GM19463 (cell line): Measurements from ENCODE around the gene SMIM14.
A peak's percentile ranks its signal among the peaks of the same experiment; 100 is the strongest.
"Not testable (repeated sequence)": the region's sequence is repeated elsewhere in the genome, so short reads cannot be mapped to it uniquely, and the experiment has no call there.

ENCODE experiments used
- ATAC-seq: cut with Tn5 transposase; IDR thresholded peaks from one replicate; pipeline ENCODE4 v1.9.1; 2021; ENCODE audit warnings: mild to moderate bottlenecking, moderate library complexity; ENCODE audit not compliant: unreplicated experiment

Gene SMIM14

DNA sequence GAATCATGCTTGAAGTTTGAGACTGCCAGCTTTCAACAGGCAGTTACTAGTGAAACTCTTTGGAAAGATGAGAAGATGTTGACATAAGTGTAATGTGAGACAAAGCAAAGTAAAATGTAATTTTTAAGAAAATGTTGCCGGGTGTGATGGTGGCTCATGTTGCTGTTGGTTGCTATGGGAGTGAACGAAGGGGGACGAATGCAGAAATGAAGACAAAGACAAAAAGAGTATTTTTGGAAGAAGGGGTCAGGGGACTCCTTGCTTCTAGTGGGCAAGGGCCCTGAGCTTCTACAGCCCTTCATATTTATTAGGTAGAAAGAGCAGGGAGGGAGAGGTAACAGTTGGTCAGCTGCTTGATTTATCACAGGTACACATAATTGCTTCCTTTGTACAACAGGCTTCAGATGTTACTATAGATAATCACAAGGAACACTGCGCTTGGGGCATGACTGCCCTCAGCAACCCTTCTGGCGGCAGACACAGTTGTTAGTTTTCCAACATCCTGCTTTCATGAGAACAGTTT is 99.5 kb downstream of the SMIM14 start:
- no peak for ATAC-seq

DNA sequence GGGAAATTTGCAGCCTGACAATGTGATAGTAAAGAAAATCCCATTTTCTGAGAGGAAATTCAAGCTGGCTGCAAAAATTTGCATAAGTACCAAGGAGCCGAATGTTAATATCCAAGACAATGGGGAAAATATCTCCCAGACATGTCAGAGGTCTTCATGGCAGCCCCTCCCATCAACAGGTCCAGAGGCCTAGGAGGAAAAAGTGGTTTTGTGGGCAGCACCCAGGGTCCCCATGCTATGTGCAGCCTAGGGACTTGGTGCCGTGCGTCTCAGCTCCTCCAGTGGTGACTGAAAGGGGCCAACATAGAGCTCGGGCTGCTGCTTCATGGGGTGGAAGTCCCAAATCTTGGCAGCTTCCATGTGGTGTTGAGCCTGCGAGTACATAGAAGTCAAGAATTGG is 105.1 kb downstream of the SMIM14 start:
- ATAC-seq: no peak

DNA sequence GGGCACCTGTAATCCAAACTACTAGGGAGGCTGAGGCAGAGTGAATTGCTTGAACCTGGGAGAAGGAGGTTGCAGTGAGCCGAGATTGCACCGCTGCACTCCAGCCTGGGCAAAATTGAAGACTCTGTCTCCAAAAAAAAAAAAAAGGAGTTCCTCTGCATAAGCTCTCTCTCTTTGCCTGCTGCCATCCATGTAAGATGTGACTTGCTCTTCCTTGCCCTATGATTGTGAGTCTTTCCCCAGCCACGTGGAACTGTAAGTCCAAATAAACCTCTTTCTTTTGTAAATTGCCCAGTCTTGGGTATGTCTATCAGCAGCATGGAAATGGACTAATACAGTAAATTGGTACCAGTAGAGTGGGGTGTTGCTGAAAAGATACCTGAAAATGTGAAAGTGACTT is 106.4 kb downstream of the SMIM14 start:
- ATAC-seq: not testable (repeated sequence)

DNA sequence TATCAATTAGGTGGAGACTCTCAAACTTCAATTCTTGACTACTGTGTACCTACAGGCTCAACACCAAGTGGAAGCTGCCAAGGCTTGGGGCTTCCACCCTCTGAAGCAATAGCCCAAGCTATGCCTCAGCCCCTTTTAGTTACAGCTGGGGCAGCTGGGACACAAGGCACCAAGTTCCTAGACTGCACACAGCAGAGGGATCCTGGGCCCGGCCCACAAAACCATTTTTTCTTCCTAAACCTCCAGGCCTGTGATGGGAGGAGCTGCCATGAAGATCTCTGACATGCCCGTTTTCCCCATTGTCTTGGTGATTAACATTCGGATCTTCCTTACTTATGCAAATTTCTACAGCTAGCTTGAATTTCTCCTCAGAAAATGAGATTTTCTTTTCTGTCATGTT is 108.0 kb downstream of the SMIM14 start:
- ATAC-seq: no peak

DNA sequence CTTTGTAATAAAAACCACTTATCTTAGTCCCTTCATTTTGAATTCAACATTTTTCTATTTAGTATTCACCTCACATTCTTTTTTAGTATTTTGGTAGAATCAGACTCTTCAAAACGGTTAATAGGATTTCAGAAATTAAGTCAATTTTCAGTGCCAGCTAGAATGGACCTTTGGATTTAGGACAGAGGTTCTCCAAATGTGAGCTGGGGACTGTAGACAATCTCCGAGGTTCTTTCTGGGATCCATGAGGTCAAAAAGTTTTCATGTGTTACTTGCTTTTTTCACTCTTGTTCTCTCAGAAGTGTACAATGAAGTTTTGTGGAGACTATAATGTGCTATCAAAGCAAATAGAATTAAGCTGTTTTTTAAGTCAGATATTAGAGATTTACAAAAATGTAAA is 109.1 kb downstream of the SMIM14 start:
- ATAC-seq: no peak

DNA sequence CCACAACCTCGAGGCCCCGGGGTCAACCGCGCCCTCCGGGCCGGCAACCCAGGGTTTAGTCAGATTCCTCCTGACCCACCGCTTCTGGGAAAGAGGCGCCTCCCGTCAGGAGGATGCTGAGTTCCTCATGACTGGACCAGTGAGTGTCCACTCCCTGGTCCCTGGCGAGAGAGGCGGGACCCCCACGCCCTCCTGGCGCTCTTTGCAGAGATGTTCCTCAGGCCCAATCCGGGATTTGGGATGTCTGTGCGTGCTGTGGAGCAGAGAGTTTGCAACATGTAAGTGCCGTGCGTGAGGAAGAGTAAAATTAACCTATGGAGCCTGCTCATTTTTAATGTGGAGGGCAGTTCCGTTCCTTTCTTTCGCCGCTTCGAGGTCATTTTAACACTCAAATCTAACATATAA is 110.6 kb downstream of the SMIM14 start:
- ATAC-seq: no peak

DNA sequence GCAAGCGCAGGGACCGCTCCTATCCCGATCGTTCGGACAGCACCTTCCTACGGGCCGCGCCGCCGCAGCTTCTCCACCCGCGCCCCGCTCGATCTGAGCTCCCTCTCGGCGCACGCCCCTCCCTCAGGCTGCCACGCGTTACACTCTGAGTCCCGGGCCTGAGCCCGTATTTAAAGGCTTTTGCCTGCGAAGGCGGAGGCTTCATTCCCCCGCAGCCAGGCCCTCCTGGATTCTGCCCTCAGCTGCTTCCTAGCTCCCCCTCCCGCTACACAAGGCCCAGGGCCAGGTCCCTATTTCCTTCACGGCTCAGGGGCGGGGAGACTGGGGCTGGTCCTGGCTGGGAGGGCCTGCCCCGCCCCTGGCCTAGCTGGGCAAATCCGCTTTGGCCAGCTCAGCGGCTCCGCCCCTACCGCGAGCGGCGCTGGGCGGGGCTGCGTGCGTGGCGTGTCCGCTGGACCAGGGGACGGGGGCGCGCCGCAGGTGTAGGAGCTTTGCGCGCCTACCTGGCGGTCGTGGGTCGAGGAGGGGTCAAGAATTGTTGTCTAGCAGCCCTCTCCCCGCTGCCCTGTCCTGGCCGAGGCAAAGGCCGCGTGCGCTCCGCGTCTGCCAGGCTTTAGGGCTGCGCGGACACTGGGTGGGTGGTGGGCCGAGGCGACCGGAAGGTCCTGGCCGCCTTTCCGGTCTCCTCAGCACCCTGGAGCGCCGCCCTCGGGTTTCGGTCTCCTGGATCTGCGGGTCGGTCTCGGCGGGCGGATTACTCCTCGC is 111.2 kb downstream of the SMIM14 start, which contains the start of gene UGDH:
TSS of gene UGDH (minus strand) at position 144 of the 765 bp plus-strand sequence. CDS start 5,927 bp downstream, outside the sequence.
- peak; percentile 97 for ATAC-seq

DNA sequence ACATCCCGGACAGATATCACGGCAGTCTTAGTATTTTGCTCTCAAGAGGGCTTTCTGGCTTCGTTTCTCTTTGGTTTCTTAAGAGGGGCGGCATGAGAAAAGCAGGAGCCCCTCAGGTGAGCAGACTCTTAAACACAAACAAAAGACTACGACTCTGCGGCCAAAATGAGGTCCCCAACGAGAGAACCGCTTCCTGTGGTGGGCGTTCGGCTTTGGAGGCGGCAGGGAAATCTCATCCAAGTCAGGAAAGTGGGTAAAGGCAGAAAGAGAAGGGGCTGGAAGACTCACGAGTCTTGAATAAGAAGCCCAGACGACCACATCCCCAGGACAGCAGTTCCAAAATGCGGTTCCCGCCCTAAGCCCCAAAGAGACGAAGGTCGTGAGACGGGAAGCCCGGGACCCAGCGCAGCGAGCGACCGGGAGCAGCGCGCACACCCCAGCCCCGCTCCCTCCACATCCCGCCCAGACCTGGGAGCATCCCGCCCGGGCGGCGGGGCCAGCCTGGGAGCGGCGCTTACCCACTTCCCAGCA is 111.8 kb downstream of the SMIM14 start:
- peak; percentile 12 for ATAC-seq

DNA sequence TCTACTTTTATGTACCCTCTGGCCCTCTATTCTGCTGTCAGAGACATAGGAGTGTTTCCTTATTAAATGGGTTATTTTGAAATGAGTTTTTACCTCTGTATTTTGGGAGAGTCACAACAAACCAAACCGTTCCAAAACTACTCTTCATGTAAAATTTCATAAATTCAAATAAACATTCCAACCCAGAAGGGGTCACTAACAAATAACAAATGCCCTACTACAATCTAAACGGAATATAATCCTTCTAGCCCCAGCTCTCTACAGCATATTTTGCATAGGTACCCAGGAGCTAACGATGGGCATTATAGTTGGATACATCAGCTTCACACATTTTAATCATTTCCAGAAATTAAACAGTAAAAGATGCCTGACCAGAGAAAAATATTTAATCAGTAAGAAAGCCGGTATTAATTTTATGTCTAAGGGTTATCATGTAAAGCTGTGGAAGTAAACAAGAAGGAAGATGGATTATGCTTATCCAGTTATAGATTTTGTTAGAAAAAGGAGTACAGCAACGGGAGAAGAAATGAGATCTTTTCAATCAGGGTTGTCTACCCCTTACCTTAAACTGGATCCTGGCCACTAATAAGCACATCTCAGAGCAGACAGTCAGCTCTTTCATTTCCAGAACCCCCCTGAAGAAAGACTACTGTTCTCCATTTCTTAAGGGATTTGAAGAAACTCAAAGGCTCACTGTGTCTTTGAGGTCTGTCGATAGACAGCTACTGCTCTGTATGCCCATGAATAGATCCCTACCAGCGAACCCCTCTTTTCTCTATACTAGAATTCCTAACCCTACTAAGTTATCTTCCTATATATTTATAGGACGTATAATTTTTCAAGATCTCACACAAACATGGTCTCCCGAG is 112.6 kb downstream of the SMIM14 start:
- ATAC-seq: no peak

DNA sequence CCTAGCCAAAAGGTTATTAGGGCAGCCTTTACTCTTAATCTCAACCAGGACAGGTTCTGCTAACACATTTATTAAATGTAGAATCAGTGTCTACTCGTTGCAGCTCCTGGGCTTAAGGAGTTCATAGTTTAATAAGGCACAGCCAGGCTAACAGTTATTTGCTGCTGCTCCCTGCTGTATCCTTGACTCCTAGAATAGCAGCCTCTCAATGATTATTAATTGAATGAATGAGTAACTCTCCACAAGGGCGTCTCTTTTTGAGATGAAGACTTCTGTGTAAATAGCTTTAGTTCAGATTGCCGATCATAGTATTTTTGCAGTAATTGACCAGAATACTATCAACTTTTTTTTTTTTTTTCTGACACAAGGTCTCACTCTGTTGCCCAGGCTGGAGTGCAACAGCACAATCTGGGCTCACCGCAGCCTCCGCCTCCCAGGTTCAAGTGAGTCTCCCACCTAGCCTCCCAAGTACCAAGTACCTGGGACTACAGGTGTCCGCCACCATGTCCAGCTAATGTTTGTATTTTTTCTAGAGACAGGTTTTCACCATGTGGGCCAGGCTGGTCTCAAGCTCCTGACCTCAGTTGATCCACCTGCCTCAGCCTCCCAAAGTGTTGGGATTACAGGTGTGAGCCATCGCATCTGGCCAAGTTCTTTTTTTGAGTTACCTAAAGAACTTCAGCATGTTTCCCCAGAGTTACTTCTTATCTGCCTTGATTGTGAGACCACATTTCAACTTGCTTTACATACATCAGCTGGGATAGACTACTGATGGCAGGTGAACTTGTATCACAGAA is 114.3 kb downstream of the SMIM14 start:
- ATAC-seq: no peak

DNA sequence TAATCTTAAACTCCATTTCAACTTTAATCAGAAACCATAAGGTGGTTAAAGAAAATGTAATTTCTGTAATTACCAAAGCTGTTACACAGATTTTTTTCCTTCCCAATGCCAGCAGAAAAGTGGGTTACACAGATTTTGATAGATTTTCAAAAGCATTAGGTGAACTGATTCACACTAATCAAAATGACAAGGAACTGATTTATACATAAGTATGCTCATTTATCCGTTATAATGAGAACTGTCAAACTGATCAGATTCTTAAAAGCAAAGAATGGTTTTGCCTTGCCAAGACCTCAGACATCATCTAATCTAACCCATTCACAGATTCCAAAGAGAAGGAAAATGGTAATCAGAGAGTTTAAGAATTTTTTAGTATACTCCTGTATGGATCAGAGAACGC is 116.6 kb downstream of the SMIM14 start:
- ATAC-seq: no peak

DNA sequence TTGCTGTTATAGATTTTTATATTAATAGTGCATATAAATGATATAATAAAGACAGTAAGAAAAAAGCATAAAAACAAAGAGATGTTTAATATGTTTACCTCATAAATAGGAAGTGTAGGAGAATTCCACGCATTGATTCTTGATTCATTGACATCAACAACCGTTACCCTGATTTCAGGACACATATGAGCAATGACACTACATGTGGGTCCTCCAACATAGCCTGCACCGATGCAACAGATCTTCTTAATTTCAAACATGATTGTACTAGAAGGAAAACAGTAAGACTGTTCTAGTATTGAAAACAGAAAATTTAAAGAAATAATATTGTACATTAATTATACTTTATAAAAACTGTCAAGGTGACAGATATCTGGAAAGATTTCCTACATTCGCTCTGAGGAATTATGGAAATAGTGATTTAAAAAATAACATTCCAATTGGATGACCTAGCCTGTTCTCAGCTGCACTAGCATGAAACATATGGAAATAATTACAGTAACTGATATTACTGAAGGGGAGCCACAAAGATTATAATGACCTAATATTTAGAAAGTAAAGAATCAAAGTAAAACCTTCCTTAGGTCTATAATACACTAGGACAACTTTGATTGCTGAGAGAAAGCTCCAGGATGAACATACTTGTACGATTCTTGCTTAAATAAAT is 117.3 kb downstream of the SMIM14 start:
- no peak for ATAC-seq

DNA sequence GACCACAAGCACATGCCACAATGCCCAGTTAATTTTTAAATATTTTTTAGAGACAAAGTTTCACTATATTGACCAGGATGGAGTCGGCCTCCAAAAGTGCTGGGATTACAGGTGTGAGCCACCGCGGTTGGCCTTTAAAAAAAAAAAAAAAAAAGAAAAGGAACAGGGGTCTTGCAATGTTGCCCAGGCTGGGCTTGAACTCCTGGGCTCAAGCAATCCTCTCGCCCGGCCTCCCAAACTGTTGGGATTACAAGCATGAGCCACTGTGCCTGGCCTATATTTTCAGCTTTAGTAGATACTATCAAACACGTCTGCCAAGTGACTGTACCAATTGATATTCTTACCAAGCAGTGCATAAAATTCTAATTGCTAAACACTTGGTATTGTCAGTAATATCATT is 120.2 kb downstream of the SMIM14 start:
- ATAC-seq: no peak

DNA sequence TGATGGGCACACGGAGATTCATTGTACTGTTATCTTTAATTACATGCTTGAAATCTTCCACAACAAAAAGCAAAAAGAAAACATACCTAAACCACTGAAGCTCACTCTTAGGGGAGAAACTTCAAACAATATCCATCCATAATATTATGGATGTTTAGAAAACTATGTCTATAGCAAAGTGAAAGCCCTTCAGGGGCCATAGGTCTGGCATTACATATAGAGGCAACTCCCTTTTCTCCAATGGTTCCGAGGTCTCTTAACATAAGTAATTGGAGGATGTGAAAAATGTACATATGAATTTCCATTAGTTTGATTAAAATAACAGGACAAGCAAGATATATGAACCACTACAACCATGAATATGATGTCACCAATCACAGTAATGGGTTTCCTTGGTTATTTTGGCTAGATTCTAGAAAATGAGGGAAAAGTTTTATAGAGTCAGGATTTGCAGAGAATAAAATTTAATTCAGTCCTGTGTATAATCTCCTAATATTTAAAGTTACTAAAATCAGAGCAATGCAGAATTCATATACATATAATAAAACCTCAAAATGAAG is 122.2 kb downstream of the SMIM14 start:
- no peak for ATAC-seq

DNA sequence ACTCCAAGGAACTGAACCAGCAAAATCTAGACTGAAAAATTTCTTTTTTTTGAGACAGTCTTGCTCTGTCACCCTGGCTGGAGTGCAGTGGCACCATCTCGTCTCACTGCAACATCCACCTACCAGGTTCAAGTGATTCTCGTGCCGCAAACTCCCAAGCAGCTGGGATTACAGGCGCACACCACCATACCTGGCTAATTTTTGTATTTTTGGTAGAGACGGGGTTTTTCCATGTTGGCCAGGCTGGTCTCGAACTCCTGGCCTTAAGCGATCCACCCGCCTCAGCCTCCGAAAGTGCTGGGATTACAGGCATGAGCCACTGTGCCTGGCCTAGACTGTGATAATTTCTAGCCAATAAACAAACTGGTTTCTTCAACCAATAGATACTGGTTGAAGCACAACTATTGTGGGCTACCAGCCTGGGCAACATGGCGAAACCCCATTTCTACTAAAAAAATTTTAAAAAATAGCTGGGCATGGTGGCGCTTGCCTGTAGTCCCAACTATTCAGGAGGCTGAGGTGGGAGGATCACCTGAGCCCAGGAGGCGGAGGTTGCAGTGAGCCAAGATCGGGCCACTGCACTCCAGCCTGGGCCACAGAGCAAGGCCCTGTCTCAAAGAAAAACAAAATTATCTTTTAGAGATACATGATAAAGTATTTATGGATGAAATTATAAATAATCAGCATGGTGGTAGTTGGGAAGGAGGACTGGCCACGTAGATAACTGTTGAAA is 122.8 kb downstream of the SMIM14 start:
- not testable (repeated sequence) for ATAC-seq

DNA sequence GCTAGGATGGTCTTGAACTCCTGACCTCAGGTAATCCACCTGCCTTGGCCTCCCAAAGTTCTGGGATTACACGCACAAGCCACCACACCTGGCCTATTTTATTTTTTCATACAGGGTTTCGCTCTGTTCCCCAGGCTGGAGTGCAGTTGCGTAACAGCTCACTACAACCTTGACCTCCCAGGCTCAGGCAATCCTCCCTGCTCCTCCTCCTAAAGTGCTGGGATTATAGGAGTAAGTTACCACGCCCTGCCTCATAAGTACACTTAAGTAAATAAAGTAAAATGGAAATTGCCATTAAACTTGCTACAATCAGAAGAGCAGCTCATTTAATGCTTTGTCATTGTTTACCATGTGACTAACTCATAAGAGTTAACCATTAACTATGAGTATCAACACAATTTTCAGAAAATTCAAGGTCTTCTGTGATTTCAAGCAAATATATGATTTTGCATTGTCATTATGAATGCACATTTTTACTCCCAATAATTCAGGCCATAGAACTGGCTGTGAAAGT is 123.7 kb downstream of the SMIM14 start:
- ATAC-seq: no peak

DNA sequence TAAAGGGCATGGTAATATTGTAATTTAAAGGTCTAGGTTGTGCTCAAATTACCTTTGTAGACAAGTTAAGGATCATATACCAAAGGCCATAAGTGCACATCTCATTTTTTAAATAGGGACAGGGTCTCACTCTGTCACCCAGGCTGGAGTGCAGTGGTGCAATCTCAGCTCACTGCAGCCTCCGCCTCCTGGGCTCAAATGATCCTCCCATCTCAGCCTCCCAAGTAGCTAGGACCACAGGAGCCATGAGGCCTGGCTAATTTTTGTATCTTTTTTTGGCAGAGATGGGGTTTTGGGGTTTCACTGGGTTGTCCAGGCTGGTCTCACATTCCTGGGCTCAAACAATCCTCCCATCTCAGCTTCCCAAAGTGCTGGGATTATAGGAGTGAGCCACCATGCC is 124.4 kb downstream of the SMIM14 start:
- ATAC-seq: not testable (repeated sequence)

DNA sequence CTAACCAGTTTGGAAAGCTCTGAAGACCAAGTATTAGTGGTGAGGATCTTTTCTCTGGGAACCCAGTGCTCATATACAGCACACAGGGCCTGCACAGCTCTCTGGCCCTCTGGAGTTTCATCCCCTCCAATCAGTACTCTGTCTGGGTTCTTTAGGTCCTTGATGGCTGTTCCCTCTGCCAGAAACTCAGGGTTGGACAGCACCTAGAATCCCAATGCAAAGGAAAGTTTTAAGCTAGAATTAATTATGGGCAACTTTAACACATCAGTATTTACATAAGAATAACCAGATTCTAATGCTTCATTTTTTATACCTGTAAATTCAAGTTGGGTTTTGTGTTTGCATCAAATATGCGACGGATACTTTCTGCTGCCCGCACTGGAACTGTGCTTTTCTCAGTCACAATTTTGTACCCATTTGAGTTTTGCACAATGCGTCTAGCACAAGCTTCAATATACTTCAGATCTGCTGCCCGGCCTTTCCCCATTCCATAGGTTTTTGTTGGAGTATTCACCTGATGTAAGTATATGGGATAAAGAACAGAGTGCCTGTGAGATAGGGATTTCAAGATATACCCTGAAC is 128.2 kb downstream of the SMIM14 start:
- ATAC-seq: no peak

DNA sequence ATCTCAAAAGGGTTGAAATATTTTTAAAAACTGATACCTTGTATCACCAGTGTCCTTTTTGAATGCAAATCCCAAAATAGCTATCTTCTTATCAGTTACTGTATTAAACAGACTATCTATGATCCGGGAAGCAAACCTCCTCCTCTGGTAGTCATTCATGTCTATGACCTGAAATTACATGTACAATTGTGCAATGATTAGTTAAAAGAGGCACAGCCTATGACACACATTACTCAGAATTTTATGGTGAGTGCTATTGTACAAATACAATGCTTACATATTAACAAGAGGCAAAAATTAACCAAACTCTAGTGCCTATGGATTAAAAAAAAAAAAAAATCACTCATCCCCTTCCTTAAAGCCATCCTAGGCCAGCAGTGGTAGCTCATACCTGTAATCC is 133.1 kb downstream of the SMIM14 start:
- no peak for ATAC-seq
